Activated CD4-positive, alpha-beta T cell treated with anti-CD3 and anti-CD28 coated beads, Interleukin-2, amount 10 ng/mL, durations not matched to agents 24 days and 14 days (primary cell): ENCODE results near the gene SNRPA1. TPM values are rescaled to one million over a fixed set of nuclear protein-coding genes. Genes with fewer than 3 reads are reported as not detected.
A peak's percentile ranks its signal among the peaks of the same experiment; 100 is the strongest.

ENCODE experiments used
- DNase-seq: peaks from one replicate; pipeline ENCODE4 v3.0.0; 2022
- H3K27ac Mint-ChIP-seq: one replicate; pipeline ENCODE4 v1.8.0; 2022; ENCODE audit warnings: mild to moderate bottlenecking, mixed read lengths
- H3K27me3 Mint-ChIP-seq: one replicate; pipeline ENCODE4 v1.8.0; 2022; ENCODE audit warnings: mixed read lengths
- H3K36me3 Mint-ChIP-seq: one replicate; pipeline ENCODE4 v1.8.0; 2022; ENCODE audit warnings: low read depth, mild to moderate bottlenecking, mixed read lengths
- H3K4me1 Mint-ChIP-seq: one replicate; pipeline ENCODE4 v1.8.0; 2021; ENCODE audit warnings: mixed read lengths
- H3K4me3 Mint-ChIP-seq: one replicate; pipeline ENCODE4 v1.8.0; 2022; ENCODE audit warnings: mild to moderate bottlenecking, moderate library complexity, mixed read lengths
- H3K9me3 Mint-ChIP-seq: one replicate; pipeline ENCODE4 v1.8.0; 2021; ENCODE audit warnings: mixed read lengths
- intact Hi-C: fragments of 100-400 bp; cut with micrococcal nuclease; formaldehyde crosslinking; loops from one replicate; pipeline ENCODE4 v1.15.1; 2023
- total RNA-seq: library from RNA; stranded (reverse); gene quantifications from 2 replicates; pipeline ENCODE4 v1.2.3, GENCODE V29; 2022

The SNRPA1 gene
- total RNA-seq, 1 donor from 2014 or later, result 210 TPM

GRCh38 chr15:101325263-101326025 lies 30.4 kb upstream of the SNRPA1 start:
- Mint-ChIP-seq H3K27ac (no peak overlapping the region), H3K27me3 (peaks cover 4% of the 10 kb centered on the region), H3K9me3 (no peaks in the 10 kb centered on the region), H3K4me3 (no peak overlapping the region), H3K4me1 (peaks cover 9% of the 10 kb centered on the region), H3K36me3 (no peaks in the 10 kb centered on the region)
- no peak for DNase-seq
- intact Hi-C loops, result no loop called here

DNA sequence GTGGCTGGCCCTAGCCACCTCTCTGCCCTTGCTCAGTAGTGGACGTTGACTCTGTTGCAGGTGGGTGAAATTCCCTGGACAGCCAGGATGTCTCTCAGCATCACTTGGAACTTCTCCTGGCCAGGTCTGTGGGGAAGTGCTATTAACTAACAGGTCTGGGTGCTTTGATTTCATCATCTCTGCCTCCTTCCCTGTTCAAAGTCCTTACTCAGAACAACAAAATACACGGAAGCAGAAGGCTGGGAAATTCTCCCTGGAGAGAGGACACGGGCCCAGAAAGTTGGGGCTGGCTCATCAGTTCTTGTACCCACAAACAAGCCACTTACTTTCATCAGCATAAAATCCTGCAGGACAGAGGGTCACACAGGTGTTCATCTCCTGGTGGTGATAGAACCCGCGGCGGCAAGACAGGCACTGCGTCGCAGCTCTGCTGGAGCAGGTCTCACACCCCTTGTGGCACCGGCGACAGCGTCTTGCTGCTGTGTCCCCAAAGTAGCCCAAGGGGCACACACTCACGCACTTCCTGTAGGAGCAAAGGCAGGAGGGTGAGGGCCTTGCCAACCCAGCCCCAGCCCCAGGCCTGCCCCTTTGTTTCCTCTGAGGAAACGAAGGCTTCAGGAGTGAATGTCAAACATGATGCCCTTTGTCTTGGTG lies 29.6 kb upstream of the SNRPA1 start:
- no peaks in the 10 kb centered on the region for H3K9me3 Mint-ChIP-seq
- no peak for DNase-seq
- intact Hi-C loops, result no loop called here
- peaks cover 4% of the 10 kb centered on the region for H3K27me3 Mint-ChIP-seq
- no peak overlapping the region for H3K27ac Mint-ChIP-seq
- H3K4me1 Mint-ChIP-seq, result peaks cover 14% of the 10 kb centered on the region
- no peaks in the 10 kb centered on the region for H3K36me3 Mint-ChIP-seq
- no peak overlapping the region for H3K4me3 Mint-ChIP-seq

DNA sequence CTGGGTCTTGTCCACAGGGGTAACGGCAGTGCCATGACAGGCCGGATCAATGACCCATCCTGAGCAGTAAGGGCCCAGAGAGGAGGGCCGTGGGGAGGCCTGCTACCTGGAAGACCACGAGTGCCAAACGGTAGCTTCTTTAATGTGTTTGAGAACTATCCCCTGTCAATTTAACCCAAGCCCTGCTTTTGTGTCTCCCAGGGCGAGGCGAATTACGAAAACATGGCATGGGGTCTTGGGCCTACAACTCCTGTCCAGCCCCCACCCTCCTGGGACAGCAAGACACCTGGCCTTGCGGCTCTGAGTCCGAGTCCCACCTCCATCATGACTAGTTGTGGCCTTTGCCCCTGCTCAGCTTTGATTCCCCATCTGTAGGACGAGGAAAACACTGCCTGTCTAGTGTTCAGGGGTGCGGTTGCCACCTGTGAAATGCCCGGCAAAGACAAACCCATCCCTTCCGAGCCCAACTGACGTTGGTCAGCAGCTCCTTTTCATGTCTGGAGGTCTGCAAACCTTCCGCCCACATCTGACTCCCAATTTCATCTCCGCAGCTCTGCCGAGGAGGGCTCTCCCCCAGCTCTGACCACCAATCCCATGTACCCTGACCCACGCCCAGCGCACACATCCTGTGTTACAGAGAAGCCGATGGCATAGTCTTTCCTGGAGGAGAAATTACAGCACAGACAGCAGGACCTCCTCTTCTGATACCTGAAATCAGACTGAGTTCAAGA lies 28.9 kb upstream of the SNRPA1 start:
- H3K36me3 Mint-ChIP-seq, result no peaks in the 10 kb centered on the region
- intact Hi-C loops, result no loop called here
- no peak overlapping the region for H3K27ac Mint-ChIP-seq
- peaks cover 14% of the 10 kb centered on the region for H3K4me1 Mint-ChIP-seq
- DNase-seq, result no peak
- no peaks in the 10 kb centered on the region for H3K9me3 Mint-ChIP-seq
- H3K4me3 Mint-ChIP-seq, result no peak overlapping the region
- H3K27me3 Mint-ChIP-seq, result peaks cover 4% of the 10 kb centered on the region

DNA sequence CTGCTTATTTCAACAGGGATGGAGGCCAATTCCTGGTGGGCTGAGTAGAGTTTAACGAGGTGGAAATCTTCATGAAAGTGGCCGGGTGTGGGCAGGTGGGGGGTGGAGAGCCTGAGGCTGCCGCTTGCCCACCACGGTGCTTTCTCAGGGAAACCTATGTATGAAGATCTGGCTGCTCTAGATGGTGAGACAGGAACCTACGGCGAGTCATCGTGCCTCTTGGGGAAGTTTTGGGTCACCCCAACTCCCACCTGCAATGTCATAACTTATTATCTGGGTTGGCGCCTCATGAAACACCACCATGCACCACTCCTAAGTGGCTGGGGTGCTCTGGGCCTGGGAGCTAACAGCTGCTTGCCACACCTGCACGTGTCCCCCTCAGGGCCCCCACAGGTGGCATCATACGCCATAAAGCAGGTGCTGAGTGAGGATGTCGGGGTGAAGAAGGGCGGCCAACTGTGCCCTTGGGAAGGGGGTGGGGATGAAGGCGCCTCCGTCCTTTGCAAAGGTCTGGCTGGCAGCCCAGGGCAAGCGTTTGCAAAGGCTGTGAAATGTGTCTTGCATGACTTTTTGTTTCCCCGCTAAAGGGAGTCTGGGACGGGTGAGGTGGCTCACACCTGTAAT lies 27.9 kb upstream of the SNRPA1 start:
- intact Hi-C loops, result no loop called here
- Mint-ChIP-seq H3K36me3 (no peaks in the 10 kb centered on the region), H3K9me3 (no peaks in the 10 kb centered on the region), H3K27ac (no peak overlapping the region), H3K27me3 (peaks cover 1% of the 10 kb centered on the region), H3K4me3 (no peak overlapping the region), H3K4me1 (peaks cover 14% of the 10 kb centered on the region)
- DNase-seq, result no peak

DNA sequence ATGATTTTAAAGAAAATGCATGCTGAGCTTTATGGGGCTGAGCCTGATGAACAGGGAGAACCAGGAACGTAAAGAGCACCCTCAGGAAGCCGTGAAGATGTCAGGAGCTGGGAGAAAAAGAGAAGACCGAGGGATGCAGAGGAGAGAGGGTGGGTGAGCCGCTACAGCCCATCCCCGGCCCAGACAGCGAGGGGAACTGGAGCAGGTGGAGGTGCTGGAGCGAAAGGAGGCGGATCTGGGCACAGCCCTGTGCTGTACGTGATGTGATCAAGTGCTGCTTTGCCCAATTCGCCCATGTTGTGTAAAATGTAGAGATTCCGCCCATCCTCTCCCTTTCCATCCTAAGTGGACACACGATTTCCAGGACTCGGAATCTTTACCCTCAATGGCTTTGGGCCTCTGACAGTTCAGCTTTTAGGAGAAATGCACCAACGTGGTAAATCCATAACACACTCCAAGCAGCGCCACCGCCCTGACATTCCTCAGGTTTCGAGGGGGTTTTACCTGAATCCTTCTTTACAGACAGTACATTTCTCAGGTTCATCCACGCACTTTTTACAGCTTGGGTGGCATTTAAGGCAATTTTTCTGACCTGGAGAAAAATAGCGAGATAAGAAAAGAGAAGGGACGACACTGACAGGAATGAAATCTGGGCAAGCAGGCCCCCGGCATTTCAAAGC lies 27.1 kb upstream of the SNRPA1 start:
- Mint-ChIP-seq H3K27ac (no peak overlapping the region), H3K9me3 (no peaks in the 10 kb centered on the region), H3K4me1 (peaks cover 14% of the 10 kb centered on the region), H3K36me3 (no peaks in the 10 kb centered on the region), H3K27me3 (no peaks in the 10 kb centered on the region), H3K4me3 (no peak overlapping the region)
- no peak for DNase-seq
- intact Hi-C loops, result no loop called here

GRCh38 chr15:101320501-101321052 lies 25.5 kb upstream of the SNRPA1 start:
- peak overlapping the region; percentile 80 for H3K4me3 Mint-ChIP-seq
- no peaks in the 10 kb centered on the region for H3K36me3 Mint-ChIP-seq
- H3K27me3 Mint-ChIP-seq, result no peaks in the 10 kb centered on the region
- intact Hi-C loops, result loop anchor here (2.0 kb wide), 1 partner anchor 26 kb away; the partner anchor contains the start of gene SNRPA1
- H3K9me3 Mint-ChIP-seq, result no peaks in the 10 kb centered on the region
- H3K4me1 Mint-ChIP-seq, result peaks cover 14% of the 10 kb centered on the region
- H3K27ac Mint-ChIP-seq, result peak overlapping the region; percentile 84
- peak; percentile 89 for DNase-seq

DNA sequence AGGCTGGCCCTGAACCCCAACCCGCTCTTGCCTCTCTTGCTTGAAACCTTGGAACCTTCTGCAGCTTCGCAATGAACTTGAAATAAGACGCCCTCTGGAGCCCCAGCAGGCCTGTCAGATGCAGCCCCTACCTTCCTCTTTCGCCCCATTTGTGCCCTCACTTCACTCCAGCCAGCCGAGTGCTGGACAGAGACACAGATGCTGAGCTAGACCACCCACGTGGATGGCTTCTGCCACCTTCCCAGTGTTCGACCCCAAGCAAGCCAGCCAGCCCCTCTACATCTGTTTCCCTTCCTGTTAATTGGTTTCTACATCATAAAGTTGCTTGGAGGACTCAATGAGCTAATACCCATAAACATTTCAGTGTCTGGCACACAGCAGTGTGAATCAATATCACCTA lies 23.8 kb upstream of the SNRPA1 start:
- Mint-ChIP-seq H3K27ac (no peak overlapping the region), H3K9me3 (no peaks in the 10 kb centered on the region)
- intact Hi-C loops, result no loop called here

GRCh38 chr15:101318147-101318819 lies 23.2 kb upstream of the SNRPA1 start:
- Mint-ChIP-seq H3K27me3 (no peaks in the 10 kb centered on the region), H3K9me3 (no peaks in the 10 kb centered on the region), H3K4me1 (peaks cover 14% of the 10 kb centered on the region), H3K36me3 (no peaks in the 10 kb centered on the region), H3K27ac (no peak overlapping the region), H3K4me3 (no peak overlapping the region)
- no peak for DNase-seq
- intact Hi-C loops, result no loop called here

More for the DNA sequence above, 23.8 kb upstream of the SNRPA1 start:
- DNase-seq, result no peak
- H3K4me1 Mint-ChIP-seq, result peaks cover 14% of the 10 kb centered on the region
- H3K36me3 Mint-ChIP-seq, result no peaks in the 10 kb centered on the region
- no peaks in the 10 kb centered on the region for H3K27me3 Mint-ChIP-seq
- no peak overlapping the region for H3K4me3 Mint-ChIP-seq

GRCh38 chr15:101317336-101317872 lies 22.4 kb upstream of the SNRPA1 start:
- H3K4me3 Mint-ChIP-seq, result no peak overlapping the region
- no peaks in the 10 kb centered on the region for H3K36me3 Mint-ChIP-seq
- no peak overlapping the region for H3K27ac Mint-ChIP-seq
- no peaks in the 10 kb centered on the region for H3K9me3 Mint-ChIP-seq
- H3K27me3 Mint-ChIP-seq, result no peaks in the 10 kb centered on the region
- no peak for DNase-seq
- peaks cover 14% of the 10 kb centered on the region for H3K4me1 Mint-ChIP-seq
- intact Hi-C loops, result no loop called here

DNA sequence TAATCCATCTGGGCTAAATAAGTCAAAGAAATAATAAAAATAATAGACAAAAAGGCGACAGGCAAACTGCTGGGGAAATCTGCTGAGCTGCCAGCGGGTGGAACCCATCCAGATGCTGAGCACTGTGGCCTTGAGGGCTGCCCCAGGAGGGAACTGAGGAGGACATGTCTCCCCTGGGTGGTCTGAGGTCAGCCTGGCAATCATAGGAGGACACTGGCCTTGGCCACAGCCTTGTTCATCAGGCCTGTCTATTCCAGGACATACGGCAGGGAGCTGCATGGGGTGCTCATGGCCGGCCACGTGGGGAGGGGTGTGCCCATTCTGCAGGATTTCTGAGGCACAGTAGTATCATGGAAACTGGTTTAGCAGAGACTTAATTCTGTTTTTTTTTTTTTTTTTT lies 21.5 kb upstream of the SNRPA1 start:
- no peaks in the 10 kb centered on the region for H3K9me3 Mint-ChIP-seq
- H3K4me3 Mint-ChIP-seq, result no peak overlapping the region
- intact Hi-C loops, result no loop called here
- no peaks in the 10 kb centered on the region for H3K36me3 Mint-ChIP-seq
- DNase-seq, result no peak
- H3K4me1 Mint-ChIP-seq, result peaks cover 16% of the 10 kb centered on the region
- H3K27ac Mint-ChIP-seq, result no peak overlapping the region
- no peaks in the 10 kb centered on the region for H3K27me3 Mint-ChIP-seq

DNA sequence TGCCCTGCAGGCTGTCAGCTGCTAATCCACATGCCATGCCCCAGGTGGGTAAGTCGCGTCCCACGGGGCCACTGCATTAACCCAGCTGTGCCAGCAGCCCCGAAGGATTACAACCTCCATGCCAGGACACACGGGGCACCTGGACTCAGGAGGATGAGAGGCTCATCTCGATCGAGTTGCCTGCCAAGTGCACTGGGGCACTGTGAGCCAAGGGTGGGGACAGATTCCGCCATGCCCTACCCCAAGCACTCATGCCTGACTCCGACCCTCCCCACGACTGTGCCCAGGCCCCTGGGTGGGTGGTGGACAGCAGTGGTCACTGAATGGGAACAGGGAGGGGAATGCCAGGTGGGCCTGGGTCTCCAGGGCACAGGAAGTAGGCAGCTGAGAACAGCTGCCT lies 20.7 kb upstream of the SNRPA1 start:
- Mint-ChIP-seq H3K36me3 (no peaks in the 10 kb centered on the region), H3K27ac (no peak overlapping the region), H3K27me3 (no peaks in the 10 kb centered on the region), H3K4me1 (peaks cover 11% of the 10 kb centered on the region), H3K9me3 (no peaks in the 10 kb centered on the region), H3K4me3 (no peak overlapping the region)
- intact Hi-C loops, result no loop called here
- no peak for DNase-seq

DNA sequence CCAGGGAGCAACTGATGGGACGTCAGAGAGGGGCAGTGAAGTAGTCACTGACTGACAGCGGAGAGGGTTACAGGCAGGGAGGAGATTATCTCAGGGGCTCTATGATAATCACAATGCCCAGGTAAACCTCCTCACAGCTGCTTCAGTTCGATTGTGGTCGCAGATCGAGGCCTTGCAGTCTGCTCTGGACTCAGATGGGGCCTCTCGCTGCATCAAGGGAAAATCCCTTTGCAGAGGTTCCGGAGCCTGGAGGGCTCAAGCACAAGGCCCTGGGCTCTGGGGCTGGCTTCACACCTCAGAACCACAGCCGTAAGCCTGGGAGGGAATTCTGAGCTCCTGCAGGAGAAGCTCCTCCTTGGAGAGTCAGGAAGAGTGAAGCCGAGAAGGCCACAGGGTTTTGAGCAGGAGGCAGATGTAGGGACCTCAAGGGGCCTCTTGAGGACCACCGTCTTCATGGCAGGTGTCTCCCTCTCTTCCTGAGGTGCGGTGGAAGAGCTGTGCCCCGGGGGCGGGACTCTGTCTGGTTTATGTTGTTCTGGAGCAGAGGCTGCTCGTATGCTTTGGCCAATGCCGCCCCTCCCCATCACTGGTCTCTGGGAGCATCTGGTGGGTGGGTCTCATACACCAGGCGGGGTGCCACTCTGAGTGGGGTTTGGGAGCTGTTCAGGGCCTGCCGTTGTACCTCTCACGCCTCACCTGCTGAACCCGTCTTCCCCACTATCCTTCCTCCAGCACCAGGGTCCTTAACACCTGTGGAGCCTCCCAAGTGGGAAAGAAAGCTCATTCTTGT lies 19.5 kb upstream of the SNRPA1 start:
- H3K27ac Mint-ChIP-seq, result no peak overlapping the region
- no peak for DNase-seq

More for the DNA sequence above, 19.5 kb upstream of the SNRPA1 start:
- Mint-ChIP-seq H3K4me1 (peaks cover 2% of the 10 kb centered on the region), H3K27me3 (no peaks in the 10 kb centered on the region), H3K36me3 (no peaks in the 10 kb centered on the region), H3K4me3 (no peak overlapping the region), H3K9me3 (no peaks in the 10 kb centered on the region)
- intact Hi-C loops, result no loop called here
